Aorta (tissue), 5 donors: ENCODE results near the gene HYCC2. TPM values are rescaled to one million over a fixed set of nuclear protein-coding genes. Genes with fewer than 3 reads are reported as not detected.

Source experiments
- ATAC-seq: fragments of 200-7000 bp; cut with Tn5 transposase; one replicate; pipeline ENCODE4 v1.9.1; 2022; ENCODE audit warnings: moderate library complexity; ENCODE audit not compliant: low FRiP score
- DNase-seq, 2 donors: peaks; one replicate each; pipeline ENCODE4 v3.0.0-alpha.2; 2020
- H3K27ac ChIP-seq, 2 donors: one replicate each; pipeline ENCODE4 v1.5.1; 2013; ENCODE audit warnings: low read length in 2 of 2, mild to moderate bottlenecking in 2 of 2, moderate library complexity in 2 of 2, control low read depth in 1 of 2, inconsistent platforms in 1 of 2, low read depth in 1 of 2
- H3K27me3 ChIP-seq, 2 donors: one replicate each; pipeline ENCODE4 v1.6.1; 2013; ENCODE audit warnings: control low read depth in 1 of 2, low read length in 1 of 2, mild to moderate bottlenecking in 1 of 2, moderate library complexity in 1 of 2; ENCODE audit not compliant: insufficient read depth in 2 of 2, control insufficient read depth in 1 of 2
- H3K36me3 ChIP-seq, 2 donors: one replicate each; pipeline ENCODE4 v1.6.1; 2013; ENCODE audit warnings: control low read depth in 1 of 2, low read length in 1 of 2, mild to moderate bottlenecking in 1 of 2; ENCODE audit not compliant: insufficient read depth in 2 of 2, control insufficient read depth in 1 of 2
- H3K4me1 ChIP-seq, 2 donors: one replicate each; pipeline ENCODE4 v1.6.1; 2013; ENCODE audit warnings: low read length in 2 of 2, control low read depth in 1 of 2, mild to moderate bottlenecking in 1 of 2, moderate library complexity in 1 of 2; ENCODE audit not compliant: insufficient read depth in 2 of 2, control insufficient read depth in 1 of 2
- H3K4me3 ChIP-seq, 2 donors: one replicate each; pipeline ENCODE4 v1.5.1; 2013; ENCODE audit warnings: low read length in 2 of 2, control low read depth in 1 of 2, mild to moderate bottlenecking in 1 of 2
- H3K9me3 ChIP-seq: one replicate; pipeline ENCODE4 v1.6.1; 2013; ENCODE audit warnings: mild to moderate bottlenecking, low read length; ENCODE audit not compliant: control insufficient read depth
- WGBS, 2 donors: extraction: QIAGEN DNeasy Blood & Tissue Kit; methylation state at CpG; one replicate each; pipeline ENCODE4 v1.1.7; 2013; 5-methylcytosine and 5-hydroxymethylcytosine counted together
- intact Hi-C, 2 donors: fragments of 100-400 bp; cut with DNase I; formaldehyde crosslinking; loops; one replicate each; pipeline versions ENCODE4 v1.14.2 to v1.15.0; 2022
- polyA plus RNA-seq, 2 donors: library from polyadenylated mRNA; stranded (reverse); fragments of 200-250 nt; gene quantifications; one replicate each; pipeline ENCODE4 v1.2.3, GENCODE V29; 2013
- total RNA-seq, 2 donors: library from RNA; stranded (reverse); fragmentation: NEBNext Ultra II Directional; extraction: Animal tissue kit (Norgen Biotek cat#: 25700); gene quantifications; one replicate each; pipeline ENCODE4 v1.2.1, GENCODE V29; 2021
- donor health status: healthy with polysubstance abuse.
- donor health status: Bipolar disorder and iron deficiency.
- donor health status: DM: no; HTN: no; CAD: no.
- donor health status: DM: no; HTN: no; CAD: no.
- donor health status: DM: yes; HTN: yes; CAD: no.

HYCC2 gene
- total and polyA plus RNA-seq, 4 donors = 4.8 to 31.4 (median 15.8) TPM

- peaks cover 0 to 2% of the 10 kb centered on the region in 2 donors for H3K4me1 ChIP-seq
- ATAC-seq (no peak), DNase-seq (no peak)
- H3K9me3 ChIP-seq = no peaks in the 10 kb centered on the region
- no peak overlapping the region for H3K27ac ChIP-seq
- no peak overlapping the region for H3K4me3 ChIP-seq
- H3K36me3 ChIP-seq = no peaks in the 10 kb centered on the region
- intact Hi-C loops = loop anchor here (5.0 kb wide), 2 partner anchors 42 to 43 kb away; partner anchors contain the start of genes HYCC2 (in 1 of the 2) and NDUFB3 (in 1 of the 2)
- no peaks in the 10 kb centered on the region for H3K27me3 ChIP-seq
Measured at GRCh38 chr2:201114846-201115245, 43.4 kb upstream of the HYCC2 start.

GRCh38 chr2:201114350-201114749, 42.9 kb upstream of the HYCC2 start:
- no peaks in the 10 kb centered on the region for H3K36me3 ChIP-seq
- DNase-seq (no peak), ATAC-seq (no peak)
- H3K4me3 ChIP-seq = no peak overlapping the region
- H3K27ac ChIP-seq = no peak overlapping the region
- H3K9me3 ChIP-seq = no peaks in the 10 kb centered on the region
- intact Hi-C loops = no loop called here
- 87 to 89% methylated on average over 4 of the region's 4 CpGs for WGBS, 2 donors
- no peaks in the 10 kb centered on the region for H3K27me3 ChIP-seq
- peaks cover 0 to 2% of the 10 kb centered on the region in 2 donors for H3K4me1 ChIP-seq

DNA sequence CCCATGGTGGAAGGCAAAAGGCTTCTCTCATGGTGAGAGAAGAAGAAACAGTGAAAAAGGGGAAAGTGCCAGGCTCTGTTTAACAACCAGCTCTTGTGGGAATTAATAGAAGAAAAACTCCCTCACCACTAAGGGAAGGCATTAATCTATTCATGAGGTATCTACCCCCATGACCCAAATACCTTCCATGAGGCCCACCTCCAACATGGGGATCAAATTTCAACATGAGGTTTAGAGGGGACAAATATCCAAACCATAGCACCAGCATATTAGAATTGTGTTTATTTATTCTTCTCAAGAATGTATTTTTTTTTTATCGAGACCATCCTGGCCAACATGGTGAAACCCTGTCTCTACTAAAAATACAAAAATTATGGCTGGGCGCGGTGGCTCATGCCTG, 39.6 kb upstream of the HYCC2 start:
- intact Hi-C loops = no loop called here
- H3K27me3 ChIP-seq = no peaks in the 10 kb centered on the region
- no peak overlapping the region for H3K27ac ChIP-seq
- 89 to 94% methylated on average over 3 of the region's 3 CpGs for WGBS, 2 donors
- no peaks in the 10 kb centered on the region for H3K36me3 ChIP-seq
- DNase-seq (no peak), ATAC-seq (no peak)
- no peaks in the 10 kb centered on the region for H3K4me1 ChIP-seq
- no peaks in the 10 kb centered on the region for H3K9me3 ChIP-seq
- H3K4me3 ChIP-seq = no peak overlapping the region

- no peak for DNase-seq
- Histone ChIP-seq H3K27me3 (no peaks in the 10 kb centered on the region), H3K27ac (no peak overlapping the region), H3K36me3 (no peaks in the 10 kb centered on the region), H3K4me3 (no peak overlapping the region), H3K4me1 (no peaks in the 10 kb centered on the region), H3K9me3 (no peaks in the 10 kb centered on the region)
- ATAC-seq = no peak
- intact Hi-C loops = no loop called here
Measured at GRCh38 chr2:201110615-201111014, 39.1 kb upstream of the HYCC2 start.

GRCh38 chr2:201109186-201109585, 37.7 kb upstream of the HYCC2 start:
- Histone ChIP-seq H3K4me3 (no peak overlapping the region), H3K9me3 (no peaks in the 10 kb centered on the region), H3K36me3 (no peaks in the 10 kb centered on the region), H3K27ac (no peak overlapping the region), H3K4me1 (no peaks in the 10 kb centered on the region), H3K27me3 (no peaks in the 10 kb centered on the region)
- DNase-seq (no peak), ATAC-seq (no peak)
- 83% methylated on average over 4 of the region's 4 CpGs for WGBS, 2 donors
- intact Hi-C loops = no loop called here

DNA sequence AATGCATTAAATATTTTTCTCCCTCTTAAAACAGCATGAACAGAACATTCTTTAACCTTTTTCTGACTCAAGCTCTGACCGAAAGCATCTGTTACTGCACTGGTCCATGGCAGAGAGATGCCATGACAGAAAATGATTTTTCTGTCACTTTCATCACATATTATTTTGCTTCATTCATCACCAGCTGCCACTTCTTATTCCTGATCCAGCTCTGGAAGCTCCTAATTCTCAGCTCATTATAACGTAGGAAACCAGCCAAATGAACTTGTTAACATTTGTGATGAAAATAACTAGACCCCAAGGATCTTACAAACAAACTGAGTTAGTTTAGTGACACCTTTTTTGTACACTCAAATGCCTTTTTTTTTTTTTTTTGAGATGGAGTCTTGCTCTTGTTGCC, 36.9 kb upstream of the HYCC2 start:
- Histone ChIP-seq H3K4me1 (no peaks in the 10 kb centered on the region), H3K9me3 (no peaks in the 10 kb centered on the region), H3K27ac (no peak overlapping the region), H3K4me3 (no peak overlapping the region), H3K36me3 (no peaks in the 10 kb centered on the region), H3K27me3 (no peaks in the 10 kb centered on the region)
- WGBS, 2 donors = 74 to 80% methylated on average over 2 of the region's 2 CpGs
- DNase-seq (no peak), ATAC-seq (no peak)
- intact Hi-C loops = no loop called here

DNA sequence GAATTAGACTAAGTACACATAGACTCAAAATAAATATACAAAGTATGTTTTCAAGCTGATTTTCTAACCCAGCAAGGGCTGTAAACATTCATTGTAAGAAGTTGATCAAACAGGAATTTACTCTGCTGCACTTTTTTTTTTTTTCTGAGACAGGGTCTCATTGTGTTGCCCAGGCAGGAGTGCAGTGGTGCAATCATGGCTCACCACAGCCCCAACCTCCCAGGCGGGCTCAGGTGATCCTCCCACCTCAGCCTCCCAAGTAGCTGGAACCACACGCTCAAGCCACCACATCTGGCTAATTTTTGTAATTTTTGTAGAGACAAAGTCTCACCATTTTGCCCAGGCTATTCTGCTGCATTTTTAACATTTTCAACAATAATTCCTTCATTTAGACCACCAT, 36.2 kb upstream of the HYCC2 start:
- 98% methylated on average over 2 of the region's 2 CpGs for WGBS, 2 donors
- DNase-seq = no peak
- H3K9me3 ChIP-seq = no peaks in the 10 kb centered on the region

DNA sequence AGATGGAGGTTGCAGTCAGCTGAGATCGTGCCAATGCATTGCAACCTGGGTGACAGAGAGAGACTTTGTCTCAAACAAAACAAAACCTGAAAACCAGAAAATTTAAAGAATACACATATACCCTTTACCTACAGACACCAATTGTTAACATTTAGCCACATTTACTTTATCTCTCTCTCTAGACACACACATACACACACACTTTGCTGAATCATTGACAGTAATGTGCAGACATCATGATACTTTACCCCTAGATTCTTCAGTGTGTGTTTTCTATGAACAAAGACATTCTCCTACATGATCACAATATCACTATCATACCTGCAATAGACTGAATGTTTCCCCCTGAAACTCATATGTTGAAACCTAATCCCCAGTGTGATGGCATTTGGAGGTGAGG, 34.3 kb upstream of the HYCC2 start:
- no peaks in the 10 kb centered on the region for H3K27me3 ChIP-seq
- 97 to 100% methylated on average over 1 of the region's 1 CpG for WGBS, 2 donors
- no peaks in the 10 kb centered on the region for H3K4me1 ChIP-seq
- H3K4me3 ChIP-seq = no peak overlapping the region
- no peak for DNase-seq
- intact Hi-C loops = no loop called here
- ATAC-seq = no peak
- H3K36me3 ChIP-seq = no peaks in the 10 kb centered on the region
- no peaks in the 10 kb centered on the region for H3K9me3 ChIP-seq
- H3K27ac ChIP-seq = no peak overlapping the region

More for the DNA sequence above, 36.2 kb upstream of the HYCC2 start:
- no peak overlapping the region for H3K4me3 ChIP-seq
- intact Hi-C loops = no loop called here
- no peaks in the 10 kb centered on the region for H3K36me3 ChIP-seq
- no peak for ATAC-seq
- H3K4me1 ChIP-seq = no peaks in the 10 kb centered on the region
- no peaks in the 10 kb centered on the region for H3K27me3 ChIP-seq
- no peak overlapping the region for H3K27ac ChIP-seq

- DNase-seq = no peak
- WGBS, 2 donors = 97 to 98% methylated on average over 3 of the region's 3 CpGs
Measured at GRCh38 chr2:201100497-201100896, 29.0 kb upstream of the HYCC2 start.

More at GRCh38 chr2:201100497-201100896, 29.0 kb upstream of the HYCC2 start:
- no peak overlapping the region for H3K4me3 ChIP-seq
- no peaks in the 10 kb centered on the region for H3K27me3 ChIP-seq
- H3K9me3 ChIP-seq = no peaks in the 10 kb centered on the region
- intact Hi-C loops = no loop called here
- H3K27ac ChIP-seq = no peak overlapping the region
- no peaks in the 10 kb centered on the region for H3K36me3 ChIP-seq
- ATAC-seq = no peak
- no peaks in the 10 kb centered on the region for H3K4me1 ChIP-seq
